Right atrium auricular region (tissue), 2 donors: Measurements from ENCODE around the gene DENND1A. TPM values are rescaled to one million over a fixed set of nuclear protein-coding genes. Genes with fewer than 3 reads are reported as not detected.

Experiments
- microRNA counts, 2 donors: library from miRNA; unstranded; fragments of <30 nt; microRNA quantifications; one replicate each; lab custom pipeline; 2016 to 2017
- microRNA-seq, 2 donors: library from miRNA; unstranded; fragments of <30 nt; microRNA quantifications; one replicate each; pipeline ENCODE4, GENCODE V29; 2016 to 2017; ENCODE audit warnings: borderline number of aligned reads in 2 of 2, borderline replicate concordance in 1 of 2
- total RNA-seq, 2 donors: library from RNA; depleted of rRNA; stranded (reverse); fragments of >200 nt; gene quantifications; one replicate each; pipeline ENCODE4 v1.1.0, GENCODE V29; 2016

The DENND1A gene
- total RNA-seq, 2 donors from 2014 or later = 14.9 to 23.6 TPM

MicroRNAs within 50 kb of the gene (microRNA counts, 767-probe panel; counts per million panel counts)
- microRNA hsa-miR-601 (lab: Ali Mortazavi, UCI) = 0 to 2,116 counts per million in 2 donors

Small RNA genes within 50 kb of the gene (microRNA-seq; reads per million reads assigned to microRNA genes)
- gene MIR601 (0 reads per million in 2 donors), gene MIR7150 (0 reads per million in 2 donors)

Other genes starting within 250 kb of the DENND1A start
- under 1 TPM in 1 of 2 donors, not detected in 1; 0.31 TPM for gene LHX2, start 81.6 kb upstream of the DENND1A start, total RNA-seq